ENCODE results near the gene KLC4.

The KLC4 gene

DNA sequence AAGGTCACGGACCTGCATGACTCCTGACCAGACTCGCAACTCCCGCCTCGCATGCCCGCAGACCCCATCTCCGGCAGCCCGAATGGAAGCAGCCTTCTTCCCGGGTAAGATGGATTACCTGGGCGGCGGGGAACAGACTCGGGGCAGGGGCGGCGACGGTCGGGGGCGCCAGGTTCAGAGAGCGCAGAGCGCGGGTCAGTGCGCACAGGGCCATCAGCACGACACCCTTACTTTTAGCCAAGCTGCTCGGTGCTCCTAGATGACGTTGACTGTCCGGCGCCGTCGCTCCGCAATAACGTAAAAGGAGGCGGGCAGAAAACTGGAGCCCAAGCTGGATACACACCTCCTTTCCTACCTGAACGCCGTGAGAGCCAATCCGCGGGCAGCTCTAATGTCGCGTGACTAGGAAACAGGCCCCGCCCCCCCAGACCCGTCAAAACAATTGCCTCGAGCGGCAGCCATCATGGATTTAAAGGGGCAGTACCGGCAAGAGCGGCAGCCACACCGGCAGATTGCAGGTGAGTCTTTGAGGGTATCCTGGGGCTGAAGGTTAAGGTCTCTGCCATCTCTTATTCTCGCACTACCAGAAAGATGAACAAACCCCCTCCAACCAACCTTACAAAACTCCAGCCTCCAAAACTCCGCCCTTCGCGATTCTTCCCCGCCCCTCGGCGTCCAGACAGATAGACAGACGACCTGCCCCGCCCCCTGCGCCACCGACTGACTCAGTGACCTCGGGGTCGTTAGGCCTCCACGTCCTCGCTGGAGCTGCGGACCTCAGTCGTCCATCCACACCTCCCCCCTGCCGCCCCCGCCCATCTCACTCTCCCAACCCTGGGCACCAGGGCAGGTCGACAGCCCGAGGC, at the start of gene KLC4, which contains the start of gene MRPL2:
Gene KLC4, plus strand, starts transcription at position 464 of the 866 bp plus-strand sequence. CDS start 1,705 bp downstream, outside the sequence.
Gene MRPL2, minus strand, starts transcription at position 267 of the 866 bp plus-strand sequence. Its CDS starts 53 bp downstream, at position 214.
- peak; percentile 97 for DNase-seq

GRCh38 chr6:43011207-43011606, 48.2 kb upstream of the KLC4 start:
- DNase-seq: no peak

DNA sequence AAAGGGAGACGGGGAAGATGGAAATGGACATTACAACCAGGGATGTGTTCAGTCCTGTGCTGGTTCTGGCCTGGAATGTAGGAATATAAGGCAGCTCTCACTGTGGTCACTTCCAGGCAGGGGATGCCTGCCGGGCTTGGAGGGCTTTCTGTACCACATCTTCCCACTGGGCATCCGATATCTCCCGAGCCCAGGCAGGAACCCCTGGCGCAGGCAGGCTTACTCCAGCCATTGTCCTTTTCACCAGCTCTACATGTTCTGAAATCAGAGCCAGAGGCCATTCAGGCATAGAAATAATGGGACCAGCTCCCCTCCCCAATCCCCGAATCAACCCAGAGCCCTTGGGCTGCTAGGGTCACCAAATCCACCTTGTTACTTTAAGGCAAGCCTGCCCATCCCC, 47.1 kb upstream of the KLC4 start:
- DNase-seq: no peak

DNA sequence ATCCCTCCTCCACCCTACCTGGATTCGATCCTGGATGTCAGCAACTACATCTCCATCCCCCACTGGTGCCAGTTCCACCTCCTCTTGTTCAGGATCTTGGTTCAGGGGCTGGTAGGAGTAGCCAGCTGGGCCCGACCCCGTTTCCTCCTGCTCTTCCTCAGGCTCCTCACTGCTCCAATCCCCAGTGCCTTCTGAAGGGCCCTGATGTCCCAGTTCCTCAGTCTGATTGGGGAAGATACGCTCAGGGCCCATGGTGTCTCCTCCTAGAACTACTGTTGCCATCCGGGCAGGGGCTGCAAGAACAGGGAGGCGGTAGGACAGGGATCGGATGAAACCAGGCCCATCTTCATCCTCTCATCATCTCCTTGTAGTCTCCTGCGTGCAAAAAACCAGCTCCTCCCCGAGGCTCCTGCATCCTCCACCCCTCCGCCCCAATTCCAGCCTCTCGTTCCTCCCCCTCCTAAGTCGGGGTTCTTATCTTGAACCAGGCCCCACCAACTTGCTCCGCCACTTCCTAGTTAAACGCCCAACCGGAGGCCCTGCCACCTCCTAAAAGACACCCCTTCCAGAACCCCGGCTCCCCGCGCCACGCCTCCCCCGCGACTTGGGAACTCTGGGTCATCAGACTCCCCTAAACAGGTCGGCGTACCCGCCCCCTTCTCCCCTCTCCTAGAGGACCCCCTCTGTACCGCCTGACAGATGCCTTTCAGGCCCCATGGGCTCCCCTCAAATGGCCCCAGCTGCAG, 46.2 kb upstream of the KLC4 start:
- no peak for DNase-seq

DNA sequence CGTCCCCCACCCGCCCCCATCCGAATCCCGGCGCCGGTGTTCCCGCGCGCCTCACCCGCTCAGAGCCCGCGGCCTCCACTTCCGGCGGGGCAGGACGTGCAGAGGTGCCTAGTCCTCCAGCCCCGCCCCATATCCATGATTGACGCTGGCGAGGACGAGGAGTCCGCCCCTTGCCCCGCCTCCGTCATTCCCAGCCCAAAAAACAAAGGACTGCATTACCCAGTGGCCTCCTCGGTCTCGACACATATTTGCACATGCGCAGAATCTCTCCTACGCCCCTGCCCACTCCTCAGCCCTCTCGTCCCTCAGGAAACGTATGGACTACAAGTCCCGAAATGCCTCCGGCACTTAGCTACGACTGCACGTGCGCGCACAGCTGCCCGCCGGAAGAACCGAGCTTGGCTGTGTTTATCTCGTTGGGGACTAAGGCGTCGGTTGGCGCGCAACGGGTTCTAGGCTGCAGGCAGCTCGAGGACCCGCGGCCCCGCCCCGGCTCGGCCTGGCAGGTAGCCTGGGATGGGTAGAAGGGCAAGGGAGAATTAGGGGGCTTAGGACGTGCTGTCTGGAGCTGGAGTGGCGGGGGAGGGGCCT, 45.5 kb upstream of the KLC4 start, which contains the start of the genes KLHDC3 and MEA1:
Gene KLHDC3, plus strand, starts transcription at position 407 of the 591 bp plus-strand sequence. CDS start 2,944 bp downstream, outside the sequence.
Gene MEA1, minus strand, starts transcription at position 104 of the 591 bp plus-strand sequence. CDS start 133 bp downstream, outside the sequence.
- peak; percentile 99 for DNase-seq

- no peak for DNase-seq
Measured at GRCh38 chr6:43014434-43014909, 45.0 kb upstream of the KLC4 start.

GRCh38 chr6:43016176-43016942, 43.1 kb upstream of the KLC4 start:
- no peak for DNase-seq

GRCh38 chr6:43016943-43017334, 42.5 kb upstream of the KLC4 start:
- DNase-seq: no peak

- DNase-seq: no peak
Measured at GRCh38 chr6:43019152-43019551, 40.3 kb upstream of the KLC4 start.

GRCh38 chr6:43020052-43020705, 39.3 kb upstream of the KLC4 start:
- DNase-seq: no peak

DNA sequence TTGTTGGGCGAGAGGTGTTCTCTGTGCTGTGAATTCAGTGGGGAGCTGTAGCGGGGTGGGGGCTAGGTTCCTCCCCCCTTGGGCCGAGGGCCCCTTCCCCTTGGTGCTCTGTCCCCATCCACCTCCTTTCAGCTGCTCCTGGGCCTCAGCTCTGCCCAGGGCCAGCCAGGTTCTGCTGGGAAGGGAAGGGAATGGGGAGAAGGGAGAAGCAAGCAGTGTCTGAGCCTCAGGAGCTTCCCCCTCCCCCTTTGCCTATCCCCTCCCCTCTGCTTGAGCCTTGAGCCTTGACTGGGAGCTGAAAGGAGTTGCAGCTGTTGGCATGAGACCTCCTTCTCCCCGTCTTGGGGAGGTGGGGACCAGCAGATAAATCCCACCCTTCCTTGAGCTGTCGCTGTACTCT, 38.6 kb upstream of the KLC4 start:
- no peak for DNase-seq

- DNase-seq: no peak
Measured at GRCh38 chr6:43021270-43022047, 38.0 kb upstream of the KLC4 start, which contains the start of gene RRP36. Gene RRP36, plus strand, starts transcription at chr6:43021623. Its CDS starts 32 bp downstream, at chr6:43021655.

DNA sequence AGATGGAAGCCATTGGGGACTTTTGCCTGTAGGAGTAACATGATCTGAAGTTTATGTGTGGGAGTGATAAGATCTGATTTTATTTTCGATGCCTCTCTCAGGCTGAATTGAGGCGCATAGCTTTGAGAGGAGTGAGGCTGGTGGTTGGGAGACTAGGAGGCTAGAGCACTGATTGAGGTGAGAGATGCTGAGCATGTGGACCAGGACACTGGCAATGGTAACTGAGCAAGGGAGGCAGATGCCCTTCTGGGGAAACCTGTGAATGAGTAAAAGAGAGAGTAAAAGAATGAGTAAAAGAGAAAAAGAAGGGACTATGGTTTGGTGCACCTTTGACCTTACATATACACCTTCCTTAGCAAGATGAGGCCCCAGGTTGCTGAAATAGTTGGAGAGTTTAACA, 35.0 kb upstream of the KLC4 start:
- no peak for DNase-seq

DNA sequence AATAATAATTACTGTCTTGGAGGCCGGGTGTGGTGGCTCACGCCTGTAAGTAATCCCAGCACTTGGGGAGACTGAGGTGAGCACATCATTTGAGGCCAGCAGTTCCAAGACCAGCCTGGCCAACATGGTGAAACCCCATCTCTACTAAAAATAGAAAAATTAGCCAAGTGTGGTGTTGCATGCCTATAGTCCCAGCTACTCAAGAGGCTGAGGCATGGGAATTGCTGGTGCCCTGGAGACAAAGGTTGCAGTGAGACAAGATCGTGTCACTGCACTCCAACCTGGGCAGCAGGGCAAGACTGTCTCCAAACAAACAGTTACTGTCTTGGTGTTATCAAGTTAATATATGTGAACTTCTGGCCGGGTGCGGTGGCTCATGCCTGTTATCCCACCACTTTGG, 33.1 kb upstream of the KLC4 start:
- no peak for DNase-seq

DNA sequence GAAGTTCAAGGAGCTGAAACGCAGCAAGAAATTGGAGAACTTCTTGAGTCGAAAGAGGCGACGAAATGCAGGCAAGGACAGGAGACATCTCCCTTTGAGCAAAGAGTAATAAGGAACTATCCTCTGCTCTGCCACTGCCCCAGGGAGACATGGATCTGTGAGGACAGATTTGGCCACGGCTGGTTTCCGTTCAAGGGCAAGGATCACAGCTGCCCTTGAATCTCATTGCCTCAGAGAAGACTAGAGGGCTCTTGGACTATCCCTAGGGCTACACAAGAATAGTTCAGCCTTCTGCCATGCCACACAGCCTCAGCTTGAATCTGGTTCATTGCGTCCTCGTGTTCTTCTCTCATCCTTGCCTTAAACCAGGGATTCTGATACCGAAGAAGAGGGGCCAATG, 30.3 kb upstream of the KLC4 start:
- DNase-seq: no peak

- DNase-seq: no peak
Measured at GRCh38 chr6:43032326-43032725, 27.1 kb upstream of the KLC4 start.

- DNase-seq: no peak
Measured at GRCh38 chr6:43033496-43034189, 25.8 kb upstream of the KLC4 start.

GRCh38 chr6:43034190-43034525, 25.3 kb upstream of the KLC4 start:
- DNase-seq: no peak

DNA sequence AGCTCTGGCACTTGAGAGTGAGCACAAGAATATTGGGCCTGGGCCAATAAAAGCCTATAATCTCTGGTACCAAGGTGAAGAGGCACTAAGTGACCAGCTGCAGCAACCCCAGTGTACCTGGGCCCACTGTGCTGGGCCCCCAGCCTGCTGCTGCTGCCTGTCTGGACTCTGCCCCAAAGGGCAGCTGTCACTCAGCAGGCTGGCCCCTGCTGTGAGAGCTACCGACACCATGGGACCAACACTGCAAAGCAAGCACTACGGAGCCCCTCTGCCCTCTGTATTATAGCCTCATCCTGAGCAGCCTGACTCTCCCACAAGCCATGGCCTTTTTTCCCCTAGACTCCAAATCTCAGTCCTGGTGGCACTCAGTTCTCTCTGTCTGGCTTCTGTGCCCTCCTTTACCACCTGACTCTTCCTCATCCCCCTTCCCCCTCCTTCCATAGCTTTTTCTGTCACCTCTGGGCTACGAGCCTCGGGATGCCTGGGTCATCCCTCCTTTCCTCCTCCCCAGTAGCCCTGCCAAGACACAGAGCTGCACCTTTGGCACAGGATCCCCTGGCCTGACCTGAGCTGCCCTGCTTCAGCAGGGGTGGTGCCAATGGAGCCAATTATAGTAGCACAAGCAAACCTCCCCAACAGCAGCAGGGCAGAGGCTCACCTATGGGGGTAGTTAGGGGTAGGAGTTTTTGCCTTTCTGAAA, 23.8 kb upstream of the KLC4 start:
- no peak for DNase-seq

DNA sequence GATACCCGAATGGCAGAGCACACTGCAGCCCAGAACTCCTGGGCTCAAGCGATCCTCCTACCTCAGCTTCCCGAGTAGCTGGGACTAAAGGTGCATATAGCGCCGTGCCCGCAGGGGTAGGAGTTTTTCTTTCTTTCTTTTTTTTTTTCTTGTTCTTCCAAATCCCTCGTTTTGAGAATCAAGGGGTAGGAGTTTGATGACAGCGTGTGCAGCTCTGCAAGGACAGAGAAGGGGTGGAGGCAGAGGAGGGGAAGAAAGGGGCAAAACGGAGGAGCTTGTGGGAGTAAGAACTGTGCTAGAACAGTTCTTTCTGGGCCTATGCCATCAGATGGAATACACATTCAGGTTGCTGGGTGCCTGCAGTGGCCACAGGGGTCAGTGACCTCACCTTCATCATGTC, 22.7 kb upstream of the KLC4 start:
- no peak for DNase-seq

All from NCI-H1436 treated with DMSO at 0.1 percent for 48 hours (cell line).